ENCODE data around the gene CA12.

GRCh38 chr15:63283126-63283525 is 98.5 kb downstream of the CA12 start:
- no peak for TF ChIP-seq EZH2 (IDR thresholded peaks at IDR 0.05; ENCODE audit: borderline replicate concordance, low read depth, low read length, severe bottlenecking)
- TF ChIP-seq CTCF (IDR thresholded peaks at IDR 0.05; ENCODE audit: borderline replicate concordance, extremely low read depth, low read length, poor library complexity, severe bottlenecking): no peak

All from DND-41 (cell line).